ENCODE measurements around the gene HOXD10. TPM values are rescaled to one million over a fixed set of nuclear protein-coding genes. Genes with fewer than 3 reads are reported as not detected.

Gene HOXD10
- total RNA-seq, 2 experiments from 2014 or later = not detected

- intact Hi-C loops (cut with micrococcal nuclease; ENCODE audit: unreplicated experiment) = no loop called here
Measured at GRCh38 chr2:176089843-176090395, 26.7 kb upstream of the HOXD10 start.

GRCh38 chr2:176090862-176091261 lies 25.7 kb upstream of the HOXD10 start:
- Histone ChIP-seq H3K4me1 (ENCODE audit: insufficient read depth, low read length, poor library complexity, severe bottlenecking) (no peaks in the 10 kb centered on the region), H3K9me2 (ENCODE audit: insufficient read depth, low read length) (no peaks in the 10 kb centered on the region), H2AFZ (ENCODE audit: low read length) (no peak overlapping the region), H3K27ac (ENCODE audit: low read depth, low read length, poor library complexity, severe bottlenecking) (no peak overlapping the region), H3K4me3 (ENCODE audit: low read depth, low read length, poor library complexity, severe bottlenecking) (no peak overlapping the region), H3K9me3 (ENCODE audit: low read length) (no peaks in the 10 kb centered on the region), H4K20me1 (ENCODE audit: insufficient read depth, low read length) (no peaks in the 10 kb centered on the region), H3K36me3 (ENCODE audit: insufficient read depth, low read length) (no peaks in the 10 kb centered on the region), H3K4me2 (ENCODE audit: low read length) (no peak overlapping the region), H3K79me2 (ENCODE audit: insufficient read depth, low read depth, low read length) (no peaks in the 10 kb centered on the region)
- intact Hi-C loops (cut with micrococcal nuclease; ENCODE audit: unreplicated experiment) = no loop called here
- ChIA-PET POLR2A (no interaction called here), CTCF (ENCODE audit: unreplicated experiment) (no interaction called here)
- no peak for DNase-seq (ENCODE audit: low spot score)
- no TSS peak for BruUV-seq (replicated peaks)
- TF ChIP-seq EZH2phosphoT487 (IDR thresholded peaks at IDR 0.05; ENCODE audit: borderline replicate concordance, low read depth, low read length) (no peak), CTCF (conservative IDR thresholded peaks at IDR 0.05; ENCODE audit: low read length) (no peak)

More at GRCh38 chr2:176089843-176090395, 26.7 kb upstream of the HOXD10 start:
- Histone ChIP-seq H4K20me1 (ENCODE audit: insufficient read depth, low read length) (no peaks in the 10 kb centered on the region), H3K79me2 (ENCODE audit: insufficient read depth, low read depth, low read length) (no peaks in the 10 kb centered on the region), H3K27ac (ENCODE audit: low read depth, low read length, poor library complexity, severe bottlenecking) (no peak overlapping the region), H2AFZ (ENCODE audit: low read length) (no peak overlapping the region), H3K9me2 (ENCODE audit: insufficient read depth, low read length) (no peaks in the 10 kb centered on the region), H3K4me1 (ENCODE audit: insufficient read depth, low read length, poor library complexity, severe bottlenecking) (no peaks in the 10 kb centered on the region), H3K9me3 (ENCODE audit: low read length) (no peaks in the 10 kb centered on the region), H3K4me3 (ENCODE audit: low read depth, low read length, poor library complexity, severe bottlenecking) (no peak overlapping the region), H3K36me3 (ENCODE audit: insufficient read depth, low read length) (no peaks in the 10 kb centered on the region), H3K4me2 (ENCODE audit: low read length) (no peak overlapping the region)
- no peak for DNase-seq (ENCODE audit: low spot score)
- BruUV-seq (replicated peaks) = no TSS peak
- ChIA-PET POLR2A (no interaction called here), CTCF (ENCODE audit: unreplicated experiment) (no interaction called here)
- TF ChIP-seq CTCF (conservative IDR thresholded peaks at IDR 0.05; ENCODE audit: low read length) = no peak
- no peak for TF ChIP-seq EZH2phosphoT487 (IDR thresholded peaks at IDR 0.05; ENCODE audit: borderline replicate concordance, low read depth, low read length)

GRCh38 chr2:176091329-176092258 lies 25.0 kb upstream of the HOXD10 start:
- Histone ChIP-seq H3K9me3 (ENCODE audit: low read length) (no peaks in the 10 kb centered on the region), H3K27ac (ENCODE audit: low read depth, low read length, poor library complexity, severe bottlenecking) (no peak overlapping the region), H3K36me3 (ENCODE audit: insufficient read depth, low read length) (no peaks in the 10 kb centered on the region), H3K4me3 (ENCODE audit: low read depth, low read length, poor library complexity, severe bottlenecking) (no peak overlapping the region), H4K20me1 (ENCODE audit: insufficient read depth, low read length) (no peaks in the 10 kb centered on the region), H3K79me2 (ENCODE audit: insufficient read depth, low read depth, low read length) (no peaks in the 10 kb centered on the region), H3K4me2 (ENCODE audit: low read length) (no peak overlapping the region), H3K4me1 (ENCODE audit: insufficient read depth, low read length, poor library complexity, severe bottlenecking) (peaks cover 4% of the 10 kb centered on the region), H3K9me2 (ENCODE audit: insufficient read depth, low read length) (no peaks in the 10 kb centered on the region), H2AFZ (ENCODE audit: low read length) (no peak overlapping the region)
- ChIA-PET CTCF (ENCODE audit: unreplicated experiment) (no interaction called here), POLR2A (no interaction called here)
- intact Hi-C loops (cut with micrococcal nuclease; ENCODE audit: unreplicated experiment) = no loop called here
- DNase-seq (ENCODE audit: low spot score) = no peak
- TF ChIP-seq CTCF (conservative IDR thresholded peaks at IDR 0.05; ENCODE audit: low read length) (no peak), EZH2phosphoT487 (IDR thresholded peaks at IDR 0.05; ENCODE audit: borderline replicate concordance, low read depth, low read length) (no peak)
- BruUV-seq (replicated peaks) = no TSS peak
